ENCODE results near the gene GMFB.

The GMFB gene

DNA sequence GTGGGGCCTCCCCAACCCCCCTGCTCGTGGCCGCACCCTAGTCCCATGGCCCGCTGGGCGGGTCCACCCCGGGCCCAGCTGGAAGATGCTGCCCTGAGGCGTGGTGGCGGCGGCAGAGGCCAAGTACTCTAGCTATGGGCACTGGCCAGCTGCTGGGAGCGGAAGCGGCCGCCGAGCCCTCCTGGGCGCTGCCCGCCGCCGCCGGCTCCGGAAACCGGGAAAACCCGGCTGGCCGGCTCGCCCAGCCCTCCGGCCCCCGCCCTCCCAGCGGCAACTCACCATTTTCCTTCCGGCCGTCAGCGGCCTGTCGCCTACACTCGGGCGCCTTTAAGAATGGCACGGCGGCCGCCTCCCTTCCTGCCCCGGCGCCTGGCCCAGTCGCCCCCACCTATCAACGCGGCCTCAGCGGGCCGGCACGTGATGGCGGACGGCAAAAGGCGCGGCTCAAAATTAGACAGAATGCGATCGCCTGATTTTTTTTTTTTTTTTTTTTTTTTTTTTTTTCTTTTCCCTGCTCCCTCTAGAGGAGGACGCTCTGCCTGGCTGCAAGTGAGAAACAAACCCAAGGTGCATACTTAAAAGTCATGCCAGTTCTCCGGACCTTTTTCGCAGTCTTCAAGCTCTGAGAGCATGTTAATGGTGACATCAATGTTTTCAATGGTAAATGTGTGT is at the start of gene GMFB:
TSS of gene GMFB (minus strand) at position 335 of the 672 bp plus-strand sequence. CDS start at position 282, 53 bp downstream.
- no peak for DNase-seq (ENCODE audit: low read depth, low spot score)

DNA sequence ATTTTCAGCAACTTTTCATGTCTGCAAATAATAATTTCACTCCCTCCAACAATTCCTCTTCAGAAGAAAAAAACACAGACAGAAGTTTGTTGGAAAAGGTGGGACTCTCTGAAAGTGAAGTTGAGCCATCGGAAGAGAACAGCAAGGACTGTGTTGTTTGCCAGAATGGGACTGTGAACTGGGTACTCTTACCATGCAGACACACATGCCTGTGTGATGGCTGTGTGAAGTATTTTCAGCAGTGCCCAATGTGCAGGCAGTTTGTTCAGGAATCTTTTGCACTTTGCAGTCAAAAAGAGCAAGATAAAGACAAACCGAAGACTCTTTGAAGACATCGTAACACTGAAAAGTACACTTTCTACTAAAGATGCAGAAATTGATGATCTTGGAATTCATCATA is 49.3 kb upstream of the GMFB start:
- DNase-seq (ENCODE audit: low read depth, low spot score): no peak

DNA sequence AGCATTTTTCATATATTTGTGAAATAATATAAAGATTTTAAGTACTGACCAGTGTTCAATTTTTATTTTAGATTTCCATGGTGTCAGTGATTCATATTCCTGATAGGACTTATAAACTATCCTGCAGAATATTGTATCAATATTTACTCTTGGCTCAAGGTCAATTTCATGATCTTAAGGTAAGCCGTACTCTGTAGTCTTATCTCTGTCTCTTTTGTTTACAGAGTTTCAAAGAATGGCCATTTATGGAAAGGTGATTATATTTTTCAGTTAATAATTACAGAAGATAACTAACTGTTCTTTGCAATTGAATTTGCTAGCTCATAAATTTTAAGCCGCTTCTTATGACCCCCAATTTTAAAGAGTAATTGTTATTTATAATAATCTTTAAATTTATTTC is 48.9 kb upstream of the GMFB start:
- no peak for DNase-seq (ENCODE audit: low read depth, low spot score)

DNA sequence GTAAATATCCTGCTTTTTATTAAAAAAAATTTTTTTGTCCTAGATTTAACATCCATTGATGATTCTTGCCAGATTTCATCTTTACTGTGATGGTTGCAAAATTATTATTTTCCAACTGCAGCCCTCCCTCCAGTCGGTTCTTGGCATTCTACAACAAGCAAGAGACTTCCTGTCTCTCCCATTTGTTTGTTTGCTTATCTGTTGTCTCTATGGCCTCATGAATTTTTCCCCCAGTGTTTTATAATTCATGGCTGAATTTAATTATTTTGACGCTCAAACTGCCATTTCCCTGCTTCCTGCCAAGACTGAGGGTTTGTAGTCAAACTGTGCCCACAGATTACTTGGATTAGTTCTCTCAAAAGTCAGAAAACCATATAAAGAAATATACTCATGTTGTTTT is 46.9 kb upstream of the GMFB start:
- no peak for DNase-seq (ENCODE audit: low read depth, low spot score)

DNA sequence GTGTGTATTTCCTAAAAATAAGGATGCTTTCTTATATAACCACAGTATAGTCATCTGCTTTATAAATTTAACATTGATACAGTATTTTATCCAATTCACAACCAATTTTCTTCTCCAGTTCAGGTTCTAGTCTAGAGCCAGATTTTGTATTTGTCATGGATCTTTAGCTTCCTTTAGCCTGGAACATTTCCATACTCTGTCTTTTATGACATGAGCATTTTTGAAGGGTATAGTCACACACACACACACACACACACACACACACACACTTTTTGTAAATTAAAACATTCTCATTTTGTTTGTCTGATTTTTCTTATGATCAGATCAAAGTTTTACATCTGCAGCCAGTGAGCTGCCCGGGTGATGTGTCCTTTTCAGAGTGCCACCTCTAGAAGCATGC is 46.3 kb upstream of the GMFB start:
- no peak for DNase-seq (ENCODE audit: low read depth, low spot score)

DNA sequence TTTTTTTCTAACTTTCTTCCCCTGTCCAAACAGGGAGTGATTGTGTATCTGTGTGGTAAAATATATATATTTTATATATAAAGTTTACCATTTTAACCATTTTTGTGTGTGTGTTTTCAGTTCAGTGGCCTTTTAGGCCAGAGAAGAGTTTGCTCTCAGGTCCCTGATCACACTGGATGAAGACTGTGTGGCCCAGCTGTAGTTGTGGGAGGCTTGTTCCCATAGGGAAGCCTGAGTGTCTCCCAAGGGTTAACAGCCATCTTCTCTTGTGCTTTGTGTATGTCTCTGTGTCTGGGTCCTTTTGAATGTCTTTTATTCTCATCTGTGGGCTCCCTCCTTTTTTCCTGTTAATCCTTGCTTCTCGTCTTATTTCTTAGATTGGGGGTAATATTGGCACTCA is 44.3 kb upstream of the GMFB start:
- no peak for DNase-seq (ENCODE audit: low read depth, low spot score)

DNA sequence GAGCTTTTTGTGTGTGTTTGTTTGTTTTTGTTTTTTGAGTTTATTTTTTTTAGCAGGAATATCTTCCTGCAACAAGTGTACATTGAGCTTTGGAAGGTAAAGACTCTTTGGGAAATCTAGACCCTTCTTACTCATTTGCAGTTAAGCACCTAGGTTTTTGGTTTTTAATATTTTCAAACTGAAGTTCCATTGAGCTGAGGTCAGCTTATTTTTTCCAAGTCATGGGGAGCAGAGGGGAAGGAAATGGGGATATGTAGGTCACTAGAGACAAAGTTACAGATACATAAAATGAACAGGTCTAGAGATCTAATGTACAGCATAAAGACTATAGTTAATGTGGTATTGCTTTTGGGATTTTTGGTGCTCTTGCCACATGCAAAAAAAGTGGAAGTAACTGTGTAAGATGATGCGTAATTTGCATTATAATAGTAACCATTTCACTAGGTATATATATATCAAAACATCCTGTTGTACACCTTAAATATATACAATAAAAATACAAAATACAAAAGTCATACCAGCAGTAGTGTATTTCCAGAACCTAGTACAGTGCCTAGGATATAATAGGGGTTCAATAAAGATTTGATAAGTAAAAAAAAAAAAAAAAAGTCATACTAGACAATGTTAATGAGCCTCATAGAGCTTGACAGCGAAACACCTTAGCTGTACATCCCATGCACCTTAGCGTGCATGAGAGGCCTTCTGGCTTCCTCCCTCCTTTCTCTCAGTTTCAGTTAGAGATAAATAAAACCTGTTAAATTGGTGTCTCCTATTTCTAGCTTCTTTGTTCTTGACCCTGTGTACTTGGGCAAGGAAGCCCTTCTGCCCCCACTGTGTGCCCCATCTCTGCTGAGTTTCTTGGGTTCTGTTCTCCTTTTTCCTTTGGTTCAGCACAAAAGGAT is 43.6 kb upstream of the GMFB start:
- no peak for DNase-seq (ENCODE audit: low read depth, low spot score)

DNA sequence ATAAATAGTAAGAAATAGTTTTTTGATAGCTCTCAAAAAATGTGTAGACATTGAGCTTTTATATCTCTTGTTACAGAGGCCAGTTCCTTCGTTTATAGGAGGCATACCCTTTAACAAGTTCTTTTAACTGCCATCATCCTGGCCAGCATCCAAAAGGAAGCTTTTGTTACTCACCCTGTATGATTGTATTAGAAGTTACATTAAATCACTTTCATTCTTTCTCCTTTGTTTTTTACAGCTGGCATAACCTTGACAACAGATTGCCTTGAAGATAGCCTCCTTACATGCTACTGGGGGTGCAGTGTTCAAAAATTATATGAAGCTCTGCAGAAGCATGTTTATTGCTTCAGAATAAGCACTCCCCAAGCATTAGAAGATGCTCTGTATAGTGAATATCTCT is 41.0 kb upstream of the GMFB start:
- DNase-seq (ENCODE audit: low read depth, low spot score): no peak

DNA sequence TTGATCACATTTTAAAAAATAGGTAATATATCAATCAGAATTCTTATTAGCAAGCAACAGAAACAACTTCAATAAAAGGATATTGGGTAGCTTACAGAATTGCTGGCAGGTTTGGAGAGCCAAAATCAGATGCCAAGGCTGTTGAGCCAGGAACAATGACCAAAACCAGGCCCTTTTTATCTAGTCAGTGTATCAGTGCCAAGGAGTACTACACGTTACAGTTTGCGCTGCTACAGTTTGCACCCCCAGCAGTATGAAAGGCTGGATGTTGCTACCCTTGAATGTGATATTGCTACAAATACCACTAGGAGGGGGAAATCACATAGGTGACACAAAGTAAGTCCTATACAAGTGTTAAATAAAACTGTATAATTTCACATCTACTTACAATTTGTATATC is 40.2 kb upstream of the GMFB start:
- DNase-seq (ENCODE audit: low read depth, low spot score): no peak

DNA sequence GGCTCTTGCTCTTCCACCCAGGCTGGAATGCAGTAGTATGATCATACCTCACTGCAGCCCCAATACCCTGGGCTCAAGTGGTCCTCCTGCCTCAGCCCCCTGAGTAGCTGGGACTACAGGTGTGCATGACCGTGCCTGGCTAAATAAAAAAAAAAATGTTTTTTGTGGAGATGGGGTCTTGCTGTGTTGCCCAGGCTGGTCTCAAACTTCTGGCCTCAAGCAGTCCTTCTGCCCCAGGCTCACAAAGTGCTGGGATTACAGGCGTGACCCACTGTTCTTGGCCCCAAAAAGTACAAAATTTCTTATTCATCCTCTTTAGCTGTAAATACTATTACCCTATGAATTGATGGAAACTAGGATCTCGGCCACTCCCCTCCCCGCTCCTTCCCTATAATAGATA is 35.6 kb upstream of the GMFB start:
- no peak for DNase-seq (ENCODE audit: low read depth, low spot score)

DNA sequence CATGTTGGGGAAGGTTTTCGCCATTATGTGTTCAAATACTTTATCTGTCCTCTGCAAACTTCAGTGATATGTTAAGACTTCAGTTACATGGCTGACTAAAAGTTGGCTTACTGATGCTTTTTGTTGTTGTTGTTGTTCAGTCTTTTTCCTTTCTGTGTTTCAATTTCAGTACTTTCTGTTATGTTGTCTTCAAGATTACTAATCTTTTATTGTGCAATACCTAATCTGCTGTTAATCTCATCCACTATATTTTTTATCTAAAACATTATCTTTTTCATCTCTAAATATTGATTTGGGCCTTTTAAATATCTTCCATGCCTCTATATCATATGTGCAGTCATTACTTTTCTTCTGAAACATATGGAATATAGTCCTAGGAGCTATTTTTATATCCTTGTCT is 27.9 kb upstream of the GMFB start:
- no peak for DNase-seq (ENCODE audit: low read depth, low spot score)

DNA sequence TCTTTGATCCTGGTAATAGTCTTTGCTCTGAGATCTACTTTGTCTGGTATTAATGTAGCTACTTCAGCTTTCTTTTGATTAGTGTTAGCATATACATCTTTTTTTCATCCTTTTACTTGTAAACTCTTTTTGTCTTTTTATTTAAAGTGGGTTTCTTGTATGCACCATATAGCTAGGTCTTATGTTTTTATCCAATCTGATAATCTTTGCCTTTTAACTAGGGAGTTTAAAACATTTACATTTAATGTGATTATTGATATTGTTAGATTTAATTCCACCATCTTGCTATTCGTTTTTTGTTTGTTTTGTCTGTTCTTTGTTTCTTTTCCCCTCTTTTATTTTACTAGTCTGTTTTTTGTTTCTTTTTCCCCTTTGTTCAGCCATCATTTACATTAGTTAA is 26.9 kb upstream of the GMFB start:
- DNase-seq (ENCODE audit: low read depth, low spot score): no peak

DNA sequence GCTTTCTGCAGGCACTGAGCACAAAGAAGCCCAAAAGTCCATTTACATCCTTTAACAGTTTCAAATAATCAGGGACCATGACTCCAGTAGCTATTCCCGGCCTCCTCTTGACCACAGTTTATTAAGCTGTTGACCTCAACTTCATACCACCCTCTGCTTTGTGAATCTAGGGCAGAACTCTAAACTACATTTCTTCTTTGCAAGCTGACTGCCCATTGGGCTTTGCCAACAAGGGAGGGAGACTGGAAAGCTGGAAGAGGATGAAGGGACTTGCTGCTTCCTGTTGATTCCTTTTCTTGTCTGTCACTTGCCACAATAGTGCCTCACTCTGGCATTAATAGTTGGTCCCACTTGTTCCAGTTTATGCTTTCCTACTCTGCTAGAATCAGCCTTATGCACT is 23.6 kb upstream of the GMFB start:
- DNase-seq (ENCODE audit: low read depth, low spot score): no peak

DNA sequence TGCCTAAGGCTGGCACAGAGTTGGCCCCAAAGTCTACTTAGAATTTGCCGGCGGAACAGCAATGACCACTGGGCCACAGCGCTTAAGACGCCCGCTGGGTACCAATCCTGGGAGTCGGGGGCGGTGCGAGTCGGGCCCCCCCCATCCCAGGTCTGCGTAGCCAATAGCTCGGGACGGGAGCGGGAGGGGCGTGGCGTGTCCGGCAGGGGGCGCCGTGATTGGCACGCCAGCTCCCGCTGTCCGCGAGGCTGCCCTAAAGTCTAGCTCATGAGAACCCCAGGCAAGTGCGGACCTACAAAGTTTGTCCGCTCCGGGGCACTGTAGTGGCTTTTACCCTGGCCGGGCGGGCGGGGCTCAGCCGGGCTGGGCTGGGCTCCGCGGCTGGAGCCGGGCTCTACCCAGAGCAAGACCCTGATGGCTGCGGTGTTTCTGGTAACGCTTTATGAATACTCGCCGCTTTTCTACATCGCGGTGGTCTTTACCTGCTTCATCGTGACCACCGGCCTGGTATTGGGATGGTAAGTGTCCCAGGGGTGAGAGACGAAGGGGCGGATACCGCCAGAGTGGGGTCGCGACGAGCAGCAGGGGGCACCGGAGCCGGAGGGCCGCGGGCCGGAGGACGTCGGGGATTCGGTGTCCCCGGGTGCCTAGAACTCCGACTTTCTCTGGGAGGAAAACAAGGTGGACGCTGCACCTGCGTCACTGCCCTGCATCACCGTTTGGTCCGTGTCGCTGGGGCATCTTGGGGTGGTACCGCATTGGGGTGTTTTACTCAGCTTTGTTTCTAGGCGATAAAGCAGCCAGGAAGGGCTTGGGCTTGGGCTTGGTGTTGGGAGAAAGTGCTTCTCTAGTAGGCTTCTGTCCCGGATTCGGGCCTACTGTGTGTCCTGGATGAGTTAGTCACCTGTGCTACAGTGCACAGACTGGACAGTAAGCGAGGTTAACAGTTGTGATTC is 21.0 kb upstream of the GMFB start, which contains the start of gene CGRRF1:
TSS of gene CGRRF1 (plus strand) at position 361 of the 956 bp plus-strand sequence. CDS start at position 415, 54 bp downstream.
- DNase-seq (ENCODE audit: low read depth, low spot score): peak; percentile 91

DNA sequence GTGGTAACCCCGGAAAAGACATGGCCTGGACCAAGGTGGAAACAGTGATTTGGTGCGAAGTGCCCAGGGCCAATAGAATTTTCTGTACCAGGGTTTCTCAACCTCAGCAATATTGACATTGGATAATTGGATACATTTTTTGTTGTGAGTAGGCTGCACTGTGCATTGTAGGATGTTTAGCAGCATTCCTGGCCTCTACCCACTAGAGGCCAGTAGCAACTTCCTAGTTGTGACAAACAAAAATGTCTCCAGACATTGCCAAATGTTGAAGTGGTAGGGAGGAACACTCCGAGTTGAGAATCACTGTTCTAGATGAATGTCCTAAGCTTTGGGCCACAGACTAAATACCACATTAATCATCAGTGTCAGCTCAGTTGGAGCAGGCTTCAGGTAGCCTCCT is 14.7 kb upstream of the GMFB start:
- no peak for DNase-seq (ENCODE audit: low read depth, low spot score)

DNA sequence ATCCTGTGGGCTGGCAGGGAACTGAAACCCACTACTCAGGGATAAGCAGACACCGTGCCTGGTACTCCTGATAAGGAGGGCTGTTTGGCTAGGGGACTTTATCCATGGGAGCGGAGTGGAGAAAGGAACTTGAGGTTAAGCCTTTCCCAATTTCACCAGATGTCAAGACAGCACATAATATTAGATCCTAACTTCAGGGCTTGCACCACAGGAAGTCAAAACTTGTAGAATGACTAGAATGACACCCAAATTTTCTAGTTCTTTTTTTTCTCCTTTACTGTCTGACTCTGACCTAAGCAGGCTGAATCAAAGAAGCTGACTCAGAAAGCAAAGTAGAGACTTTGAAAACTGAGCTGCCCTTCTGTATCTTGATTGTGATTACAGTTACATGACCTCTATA is 13.8 kb upstream of the GMFB start:
- no peak for DNase-seq (ENCODE audit: low read depth, low spot score)

DNA sequence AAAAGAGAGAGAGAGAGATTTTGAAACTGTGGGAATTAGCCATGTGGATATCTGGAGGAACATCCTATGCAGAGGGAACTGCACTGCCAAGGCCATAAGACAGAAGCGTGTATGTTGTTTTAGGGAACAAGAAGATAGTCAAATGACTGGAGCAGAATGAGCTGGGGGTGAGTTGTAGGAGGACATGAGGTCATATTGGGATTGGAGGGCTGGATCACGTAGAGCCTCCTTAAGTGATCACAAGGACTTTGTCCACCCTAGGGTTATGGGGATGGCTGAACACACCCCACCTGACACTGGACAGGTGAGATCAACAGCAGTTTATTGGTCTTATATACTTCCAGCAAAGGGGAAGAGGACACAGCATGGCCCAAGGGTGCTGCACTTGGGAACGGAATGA is 12.7 kb upstream of the GMFB start:
- DNase-seq (ENCODE audit: low read depth, low spot score): no peak

DNA sequence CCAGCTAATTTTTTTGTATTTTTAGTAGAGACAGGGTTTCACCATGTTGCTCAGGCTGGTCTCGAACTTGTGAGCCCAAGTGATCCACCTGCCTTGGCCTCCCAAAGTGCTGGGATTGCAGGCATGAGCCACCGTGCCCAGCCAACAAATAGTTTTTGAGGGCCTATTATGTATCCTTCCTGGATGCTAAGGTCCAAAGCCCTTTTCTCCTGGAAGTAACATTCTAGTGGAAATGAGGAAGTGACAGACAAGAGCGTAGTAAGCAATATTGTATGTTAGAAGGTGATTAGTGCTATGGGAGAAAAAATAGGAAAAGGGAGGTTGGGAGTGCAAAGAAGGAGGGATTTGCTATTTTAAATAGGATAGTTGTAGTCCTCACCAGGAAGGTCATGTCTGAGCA is 12.0 kb upstream of the GMFB start:
- no peak for DNase-seq (ENCODE audit: low read depth, low spot score)

DNA sequence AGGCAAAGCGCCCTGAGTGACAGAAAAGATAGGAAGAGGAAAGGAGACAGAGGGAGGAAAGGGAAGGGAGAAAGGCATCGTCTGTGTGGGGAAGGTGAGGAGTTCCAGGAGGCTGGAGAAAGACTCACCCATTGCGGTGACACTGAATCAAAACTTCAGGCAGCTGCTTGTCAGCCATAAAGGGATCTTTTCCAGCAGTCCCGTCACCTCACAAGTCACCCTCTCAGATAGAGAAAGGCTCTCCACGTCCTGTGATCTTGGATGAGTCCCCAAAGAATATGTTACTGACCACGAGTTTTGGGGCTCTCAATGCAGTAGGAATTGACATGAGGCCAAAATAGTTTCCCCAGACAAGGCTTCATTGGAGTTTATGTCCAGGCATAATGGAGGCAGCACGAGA is 9.8 kb upstream of the GMFB start:
- no peak for DNase-seq (ENCODE audit: low read depth, low spot score)

DNA sequence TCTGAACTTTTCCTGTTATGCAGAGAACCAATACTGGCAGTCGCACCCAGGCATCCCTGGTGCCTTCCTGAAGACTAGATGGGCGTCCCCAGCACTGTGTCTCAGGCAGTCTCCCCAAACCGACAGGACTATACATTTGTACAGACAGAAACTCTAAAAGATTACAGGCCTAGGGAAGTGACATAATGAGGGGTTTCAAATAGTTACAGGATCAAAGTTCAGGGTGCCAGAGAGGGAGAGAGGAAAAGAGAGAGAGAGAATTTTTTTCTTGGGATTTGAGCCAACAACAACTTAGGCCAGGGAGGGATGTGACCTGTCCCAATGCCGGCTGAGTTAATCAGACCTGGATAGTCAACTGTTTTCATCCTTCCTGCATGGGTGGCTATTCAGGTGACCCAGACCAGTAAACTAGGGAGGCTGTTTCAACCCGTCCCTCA is 9.3 kb upstream of the GMFB start:
- DNase-seq (ENCODE audit: low read depth, low spot score): no peak

DNA sequence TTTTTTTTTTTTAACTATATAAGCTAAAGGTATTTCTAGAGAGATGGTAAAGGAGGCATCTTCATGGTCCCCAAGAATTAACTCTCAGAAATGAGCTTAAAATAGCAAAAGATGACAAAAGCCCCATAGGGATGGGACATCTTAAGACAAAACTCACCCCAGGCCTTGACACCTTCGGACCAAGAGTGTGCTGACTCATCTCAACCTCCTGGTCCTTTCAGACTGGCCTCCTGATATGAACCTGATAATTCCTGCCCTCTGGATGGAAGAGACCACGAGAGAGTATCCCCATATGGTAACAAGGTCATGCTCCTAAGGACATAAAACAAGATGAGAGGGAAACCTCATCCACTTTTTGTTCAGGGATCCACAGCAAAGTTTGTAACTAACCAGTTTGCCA is 8.4 kb upstream of the GMFB start:
- no peak for DNase-seq (ENCODE audit: low read depth, low spot score)

DNA sequence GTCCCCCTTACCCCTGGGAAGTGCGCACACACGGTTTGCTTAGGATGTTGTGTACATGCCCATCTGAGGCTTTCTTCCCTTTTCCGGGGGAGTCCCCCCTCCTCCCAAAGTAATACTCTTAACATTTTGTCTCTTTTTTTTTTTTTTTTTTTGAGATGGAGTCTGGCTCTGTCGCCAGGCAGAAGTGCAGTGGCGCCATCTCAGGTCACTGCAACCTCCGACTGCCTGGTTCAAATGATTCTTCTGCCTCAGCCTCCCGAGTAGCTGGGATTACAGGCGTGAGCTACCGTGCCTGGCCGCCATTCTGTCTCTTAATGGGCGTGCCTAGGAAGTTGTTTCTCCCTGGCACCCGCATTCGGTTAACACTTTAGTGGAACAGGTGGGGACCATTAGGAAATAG is 4.5 kb upstream of the GMFB start:
- DNase-seq (ENCODE audit: low read depth, low spot score): no peak

All from iPS DF 19.7 (cell line).